ENCODE results near the gene CLIP3.

DNA sequence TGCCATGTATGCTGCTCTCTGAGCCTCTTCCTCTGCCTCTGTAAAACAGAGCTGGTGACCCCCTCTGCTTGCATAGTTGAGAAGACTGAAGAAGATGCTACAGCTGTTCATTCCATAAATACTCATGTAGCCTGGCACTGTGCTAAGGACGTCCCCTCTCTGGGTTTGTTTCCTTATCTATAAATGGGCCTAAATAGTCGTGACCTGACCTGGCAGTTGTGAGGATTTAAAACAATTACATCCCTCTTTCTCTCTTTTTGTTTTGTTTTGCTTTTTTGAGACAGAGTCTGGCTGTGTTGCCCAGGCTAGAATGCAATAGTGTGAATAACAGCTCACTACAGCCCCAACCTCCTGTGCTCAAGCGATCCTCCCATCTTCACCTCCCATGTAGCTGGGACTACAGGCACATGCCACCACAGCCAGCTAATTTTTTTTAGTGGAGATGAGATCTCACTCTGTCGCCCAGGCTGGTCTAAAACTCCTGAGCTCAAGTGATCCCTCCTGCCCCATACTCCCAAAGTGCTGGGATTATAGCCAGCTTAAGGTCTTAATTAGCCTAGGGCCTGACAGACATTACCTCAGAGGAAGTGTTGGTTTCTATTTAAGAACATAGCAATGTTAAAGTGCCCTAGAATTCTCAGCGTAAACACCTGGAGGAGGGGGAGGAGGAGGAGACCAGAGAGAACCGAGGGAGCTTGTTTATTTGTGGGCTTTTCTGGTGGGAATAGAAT is 26.7 kb upstream of the CLIP3 start:
- TF ChIP-seq CTCF (IDR thresholded peaks at IDR 0.05; ENCODE audit: low read length) (no peak), EZH2phosphoT487 (IDR thresholded peaks at IDR 0.05; ENCODE audit: low read length) (no peak)
